Astrocyte of the spinal cord (primary cell): ENCODE results near the gene MPV17.

Source experiments
- DNase-seq: peaks from one replicate; pipeline ENCODE4 v3.0.0; 2011; ENCODE audit warnings: low read depth, low spot score
- H3K4me3 ChIP-seq: 2 replicates; pipeline ENCODE4 v1.5.1; 2011; ENCODE audit warnings: low read depth, mild to moderate bottlenecking, low read length, moderate library complexity
- in situ Hi-C: cut with HindIII; loops from 2 replicates; pipeline ENCODE4 v1.10.0; 2017; ENCODE audit warnings: low sequenced_read_pairs
- TF ChIP-seq, protein P1 (sequence below): IDR thresholded peaks from 2 replicates; pipeline ENCODE4 v1.5.1; 2012; ENCODE audit warnings: low read depth, mild to moderate bottlenecking, low read length, inconsistent platforms

Gene MPV17

GRCh38 chr2:27351802-27352598 lies 29.1 kb upstream of the MPV17 start:
- DNase-seq, result no peak
- in situ Hi-C loops, result no loop called here
- TF ChIP-seq, protein P1, sequence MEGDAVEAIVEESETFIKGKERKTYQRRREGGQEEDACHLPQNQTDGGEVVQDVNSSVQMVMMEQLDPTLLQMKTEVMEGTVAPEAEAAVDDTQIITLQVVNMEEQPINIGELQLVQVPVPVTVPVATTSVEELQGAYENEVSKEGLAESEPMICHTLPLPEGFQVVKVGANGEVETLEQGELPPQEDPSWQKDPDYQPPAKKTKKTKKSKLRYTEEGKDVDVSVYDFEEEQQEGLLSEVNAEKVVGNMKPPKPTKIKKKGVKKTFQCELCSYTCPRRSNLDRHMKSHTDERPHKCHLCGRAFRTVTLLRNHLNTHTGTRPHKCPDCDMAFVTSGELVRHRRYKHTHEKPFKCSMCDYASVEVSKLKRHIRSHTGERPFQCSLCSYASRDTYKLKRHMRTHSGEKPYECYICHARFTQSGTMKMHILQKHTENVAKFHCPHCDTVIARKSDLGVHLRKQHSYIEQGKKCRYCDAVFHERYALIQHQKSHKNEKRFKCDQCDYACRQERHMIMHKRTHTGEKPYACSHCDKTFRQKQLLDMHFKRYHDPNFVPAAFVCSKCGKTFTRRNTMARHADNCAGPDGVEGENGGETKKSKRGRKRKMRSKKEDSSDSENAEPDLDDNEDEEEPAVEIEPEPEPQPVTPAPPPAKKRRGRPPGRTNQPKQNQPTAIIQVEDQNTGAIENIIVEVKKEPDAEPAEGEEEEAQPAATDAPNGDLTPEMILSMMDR, result no peak
- H3K4me3 ChIP-seq, result no peak overlapping the region

GRCh38 chr2:27350106-27350693 lies 27.3 kb upstream of the MPV17 start:
- H3K4me3 ChIP-seq, result no peak overlapping the region
- TF ChIP-seq, protein P1, result no peak
- no peak for DNase-seq
- in situ Hi-C loops, result no loop called here

DNA sequence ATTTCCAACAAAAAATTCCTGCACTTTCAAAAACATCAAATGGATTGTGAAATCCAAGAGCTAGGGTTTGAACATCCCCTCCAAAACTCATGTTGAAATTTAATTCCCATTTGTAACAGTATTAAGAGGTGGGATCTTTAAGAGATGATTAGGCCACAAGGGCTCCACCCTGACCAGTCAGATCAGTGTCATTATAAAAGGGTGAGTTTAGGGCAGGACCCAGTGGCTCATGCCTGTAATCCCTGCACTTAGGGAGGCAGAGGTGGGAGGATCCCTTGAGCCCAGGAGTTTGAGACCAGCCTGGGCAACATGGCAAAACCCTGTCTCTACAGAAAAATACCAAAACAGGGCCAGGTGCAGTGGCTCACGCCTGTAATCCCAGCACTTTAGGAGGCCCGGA lies 24.7 kb upstream of the MPV17 start:
- in situ Hi-C loops, result no loop called here
- TF ChIP-seq, protein P1, result no peak
- DNase-seq, result no peak
- no peak overlapping the region for H3K4me3 ChIP-seq

DNA sequence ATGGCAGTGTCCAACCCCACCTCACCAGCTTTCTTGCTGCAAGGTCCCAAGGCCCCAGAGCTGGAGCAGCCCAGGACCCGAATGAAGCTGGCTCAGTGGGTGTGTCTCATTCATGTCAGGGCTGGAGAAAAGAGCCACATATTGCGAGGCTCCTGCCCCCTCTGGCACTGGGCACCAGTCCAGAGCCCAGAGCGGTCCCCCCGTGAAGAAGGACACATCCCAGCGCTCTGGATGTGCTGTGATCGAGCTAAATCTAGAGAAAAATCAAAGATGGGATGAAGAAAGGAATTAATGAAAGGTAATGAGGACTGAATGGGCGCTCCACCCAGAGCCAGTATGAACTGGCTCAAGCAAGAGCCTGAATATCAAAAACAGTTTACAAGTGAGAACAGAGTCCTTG lies 13.3 kb upstream of the MPV17 start:
- H3K4me3 ChIP-seq, result no peak overlapping the region
- TF ChIP-seq, protein P1, result no peak
- in situ Hi-C loops, result no loop called here
- DNase-seq, result no peak

DNA sequence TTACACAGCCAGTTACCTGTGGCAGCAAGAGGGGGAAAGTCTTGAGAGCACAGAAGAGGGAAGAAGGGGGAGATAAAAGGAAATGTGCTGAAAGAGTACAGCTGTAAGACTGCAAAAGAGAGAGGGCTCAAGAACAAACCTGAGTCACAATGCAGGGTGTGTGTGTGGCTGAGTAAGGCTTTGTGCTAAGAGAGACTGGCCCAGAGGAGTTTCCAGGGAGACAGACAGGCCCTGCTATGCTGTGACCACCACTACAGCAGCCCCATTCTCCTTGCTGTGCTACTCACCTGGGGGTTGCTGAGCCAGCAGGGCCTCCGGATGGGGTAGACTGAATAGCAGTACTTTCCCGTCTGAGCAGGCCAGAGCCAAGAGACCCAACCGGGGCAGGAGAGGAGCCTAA lies 12.4 kb upstream of the MPV17 start:
- no peak overlapping the region for H3K4me3 ChIP-seq
- TF ChIP-seq, protein P1, result no peak
- in situ Hi-C loops, result no loop called here
- no peak for DNase-seq

DNA sequence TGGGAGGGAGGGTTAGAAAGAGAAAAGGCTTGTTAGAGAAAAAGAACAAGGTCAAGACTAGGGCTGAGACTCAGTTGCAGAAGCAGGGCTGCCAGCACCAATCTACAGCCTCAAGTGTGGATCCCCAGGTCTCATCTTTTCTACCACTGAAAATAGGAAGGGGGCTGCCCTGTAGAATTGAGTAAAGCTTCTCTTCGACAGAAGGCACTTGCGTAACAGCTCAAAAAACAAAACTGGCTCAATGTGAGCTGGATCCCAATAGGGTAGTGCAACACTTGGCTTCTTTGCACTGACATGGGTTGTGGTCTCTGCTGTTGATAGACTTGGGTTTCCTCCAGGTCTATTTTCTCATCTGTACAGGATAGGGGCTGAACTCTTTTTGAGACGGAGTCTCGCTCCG lies 1.8 kb upstream of the MPV17 start:
- TF ChIP-seq, protein P1, result no peak
- DNase-seq, result no peak
- in situ Hi-C loops, result no loop called here
- no peak overlapping the region for H3K4me3 ChIP-seq
